H1 (cell line): ENCODE measurements around the gene GRM1. TPM values are rescaled to one million over a fixed set of nuclear protein-coding genes. Genes with fewer than 3 reads are reported as not detected.

ENCODE experiments used
- BCL11A ChIP-seq, 2 experiments: IDR thresholded peaks; one replicate each; pipeline ENCODE4 v1.6.1; 2011; ENCODE audit warnings: low read depth in 2 of 2, low read length in 2 of 2, mild to moderate bottlenecking in 2 of 2
- BRCA1 ChIP-seq: IDR thresholded peaks from 2 replicates; pipeline ENCODE4 v1.6.1; 2012; ENCODE audit warnings: low read depth, low read length, improper control_type of control experiment
- SRF ChIP-seq: IDR thresholded peaks from 2 replicates; pipeline ENCODE4 v1.6.1; 2011; ENCODE audit warnings: mild to moderate bottlenecking, low read depth, low read length, moderate library complexity
- polyA plus RNA-seq, 7 experiments: library from polyadenylated mRNA; depleted of rRNA in 3 of 7; stranded (reverse) in 5 of 7; unstranded in 2 of 7; fragments of >200 nt in 5 of 7; fragments of 200-250 nt in 2 of 7; gene quantifications; 1 replicate in 5 of 7; 2 replicates in 1 of 7; 4 replicates in 1 of 7; pipeline versions ENCODE4 v1.2.1 to v1.2.3, GENCODE V29; 2011 to 2013; ENCODE audit warnings: missing spikeins in 2 of 7, mixed read lengths in 2 of 7
- total RNA-seq: library from RNA; stranded (reverse); fragmentation: NEBNext Ultra II Directional; extraction: Animal tissue kit (Norgen Biotek cat#: 25700); gene quantifications from 2 replicates; pipeline ENCODE4 v1.2.1, GENCODE V29; 2021
- TF ChIP-seq, protein P1 (sequence below): IDR thresholded peaks from 2 replicates; pipeline ENCODE4 v1.6.1; 2012; ENCODE audit warnings: low read length, inconsistent platforms

The GRM1 gene
- total and polyA plus RNA-seq, 2 of the 8 experiments (the other 6 are each of a cell fraction or from before 2014, with no cell fraction given), result 0.15 to 1.3 TPM

DNA sequence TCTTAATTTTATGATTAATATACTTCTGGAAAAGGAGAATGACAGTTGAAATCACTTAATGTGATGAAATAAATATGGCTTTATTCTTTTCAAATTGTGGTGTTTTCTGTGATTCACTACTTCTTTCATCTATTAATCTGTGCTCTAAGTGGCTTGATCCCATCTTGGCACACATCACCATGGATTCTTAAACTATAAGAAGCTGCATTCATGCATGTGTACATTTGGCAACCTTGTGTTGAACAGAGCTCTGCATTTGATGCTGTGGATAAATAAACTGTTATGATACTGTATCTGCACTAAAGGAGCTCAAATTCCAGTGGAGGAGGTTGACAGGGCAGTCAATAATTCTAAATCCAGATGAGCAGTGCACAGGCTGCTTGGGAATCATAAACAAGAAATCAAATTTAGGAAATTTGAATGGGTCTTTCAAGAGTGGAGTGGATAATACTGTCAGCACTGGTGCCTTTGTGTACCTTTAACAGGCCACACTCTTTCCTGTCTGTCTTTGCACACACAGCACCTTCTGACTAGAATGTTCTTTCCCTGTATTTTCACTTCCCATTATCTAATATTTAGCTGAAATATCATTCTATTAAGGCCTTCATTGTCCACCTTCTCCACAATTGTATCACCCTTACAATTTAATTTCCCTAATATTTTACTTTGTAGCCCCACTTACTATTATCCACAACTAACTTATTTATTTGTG lies 252.9 kb downstream of the GRM1 start (continued):
- TF ChIP-seq, protein P1, sequence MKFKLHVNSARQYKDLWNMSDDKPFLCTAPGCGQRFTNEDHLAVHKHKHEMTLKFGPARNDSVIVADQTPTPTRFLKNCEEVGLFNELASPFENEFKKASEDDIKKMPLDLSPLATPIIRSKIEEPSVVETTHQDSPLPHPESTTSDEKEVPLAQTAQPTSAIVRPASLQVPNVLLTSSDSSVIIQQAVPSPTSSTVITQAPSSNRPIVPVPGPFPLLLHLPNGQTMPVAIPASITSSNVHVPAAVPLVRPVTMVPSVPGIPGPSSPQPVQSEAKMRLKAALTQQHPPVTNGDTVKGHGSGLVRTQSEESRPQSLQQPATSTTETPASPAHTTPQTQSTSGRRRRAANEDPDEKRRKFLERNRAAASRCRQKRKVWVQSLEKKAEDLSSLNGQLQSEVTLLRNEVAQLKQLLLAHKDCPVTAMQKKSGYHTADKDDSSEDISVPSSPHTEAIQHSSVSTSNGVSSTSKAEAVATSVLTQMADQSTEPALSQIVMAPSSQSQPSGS, result no peak
- TF ChIP-seq BRCA1, result no peak
- no peak for TF ChIP-seq BCL11A (IDR thresholded peaks at IDR 0.05; ENCODE audit: low read depth in 2 of 2, low read length in 2 of 2)
- TF ChIP-seq SRF, result no peak
